Activated gamma-delta T cell (primary cell): ENCODE results near the gene MAP3K19.
"Not testable (repeated sequence)": the region's sequence is repeated elsewhere in the genome, so short reads cannot be mapped to it uniquely, and the experiment has no call there.

Experiments
- DNase-seq: peaks from one replicate; lab custom pipeline; 2025; lab: John Stamatoyannopoulos, UW

MAP3K19 gene

DNA sequence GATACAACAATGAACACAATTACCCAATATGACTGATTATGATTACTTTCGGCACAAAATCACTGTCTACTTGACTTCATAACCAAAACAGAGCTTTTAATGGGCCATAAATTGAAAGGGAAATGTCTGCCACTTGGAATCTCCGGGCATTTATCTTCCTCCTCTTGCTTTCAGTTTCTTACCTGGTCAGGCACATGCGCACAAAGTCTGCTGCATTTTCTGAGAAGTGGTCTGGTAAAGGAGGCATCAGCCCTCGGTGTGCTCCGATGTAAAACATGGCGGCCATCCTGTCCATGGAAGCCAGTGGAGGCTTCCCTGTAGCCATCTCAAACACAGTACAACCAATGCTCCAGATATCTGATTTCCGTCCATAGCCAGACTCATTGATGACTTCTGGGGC lies 66.6 kb downstream of the MAP3K19 start:
- no peak for DNase-seq

DNA sequence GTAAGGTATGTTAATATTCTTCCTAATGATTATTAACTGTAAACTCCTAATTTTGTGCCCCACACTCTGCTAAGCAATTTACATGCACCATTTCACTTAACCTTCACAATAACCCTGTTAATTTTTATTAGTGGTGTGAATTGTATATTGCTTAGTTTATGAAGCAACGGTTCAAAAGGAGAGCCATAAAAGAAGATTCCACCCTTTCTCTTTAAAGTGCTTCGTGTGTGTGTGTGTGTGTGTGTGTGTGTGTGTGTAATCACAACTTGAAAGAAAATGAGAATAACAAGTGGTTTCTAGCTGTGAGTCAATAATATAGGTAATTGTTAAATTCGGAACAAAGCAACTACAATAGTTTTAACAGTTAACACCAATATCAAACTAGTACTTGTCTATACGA lies 68.0 kb downstream of the MAP3K19 start:
- DNase-seq: no peak

DNA sequence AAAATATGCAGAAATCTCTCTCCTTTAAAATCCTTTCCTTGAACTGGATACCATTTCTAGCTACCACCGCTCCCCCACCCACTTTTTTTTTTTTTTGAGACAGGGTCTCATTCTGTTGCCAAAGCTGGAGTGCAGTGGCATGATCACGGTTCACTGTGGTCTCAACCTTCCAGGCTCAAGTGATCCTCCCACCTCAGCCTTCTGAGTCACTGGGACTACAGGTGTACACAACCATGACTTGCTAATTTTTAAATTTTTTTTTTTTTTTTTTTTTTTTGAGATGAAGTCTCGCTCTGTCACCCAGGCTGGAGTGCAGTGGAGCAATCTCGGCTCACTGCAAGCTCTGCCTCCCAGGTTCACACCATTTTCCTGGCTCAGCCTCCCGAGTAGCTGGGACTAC lies 70.1 kb downstream of the MAP3K19 start:
- DNase-seq: not testable (repeated sequence)

GRCh38 chr2:134976074-134976702 lies 71.1 kb downstream of the MAP3K19 start:
- DNase-seq: no peak

DNA sequence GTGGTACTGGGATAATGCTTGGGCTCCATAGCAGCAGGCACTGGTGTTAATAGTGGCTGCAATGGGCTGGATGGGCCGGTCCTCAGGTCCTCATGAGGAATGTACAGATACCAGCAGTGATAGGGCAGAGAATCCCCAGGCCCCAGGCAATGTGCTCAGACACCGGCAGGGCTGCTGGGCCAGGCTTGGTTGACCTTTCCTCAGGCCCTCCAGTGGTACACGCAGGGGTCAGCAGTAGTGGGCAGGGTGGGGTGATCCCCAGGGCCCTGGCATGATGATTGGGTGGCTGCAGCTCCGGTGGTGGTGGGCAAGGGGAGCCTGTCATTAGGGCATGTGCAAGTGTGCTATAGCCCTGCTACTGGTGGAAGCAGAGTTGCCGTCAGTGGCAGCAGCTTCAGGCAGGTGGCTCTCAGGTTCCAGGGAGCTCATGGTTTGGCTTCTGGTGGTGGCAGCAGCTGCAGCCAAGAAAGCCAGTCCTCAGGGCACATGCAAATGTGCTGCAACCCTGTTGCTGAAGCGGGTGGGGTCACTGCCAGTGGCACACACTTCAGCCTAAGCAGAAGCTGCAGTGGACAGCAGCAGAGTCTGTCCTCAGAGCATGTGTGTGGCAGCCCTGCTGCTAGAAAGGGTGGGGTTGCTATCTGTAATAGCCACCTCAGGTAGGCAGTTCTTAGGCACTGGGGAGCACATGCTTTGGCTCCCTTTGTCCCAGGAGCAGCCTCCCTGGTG lies 71.8 kb downstream of the MAP3K19 start:
- DNase-seq: no peak

DNA sequence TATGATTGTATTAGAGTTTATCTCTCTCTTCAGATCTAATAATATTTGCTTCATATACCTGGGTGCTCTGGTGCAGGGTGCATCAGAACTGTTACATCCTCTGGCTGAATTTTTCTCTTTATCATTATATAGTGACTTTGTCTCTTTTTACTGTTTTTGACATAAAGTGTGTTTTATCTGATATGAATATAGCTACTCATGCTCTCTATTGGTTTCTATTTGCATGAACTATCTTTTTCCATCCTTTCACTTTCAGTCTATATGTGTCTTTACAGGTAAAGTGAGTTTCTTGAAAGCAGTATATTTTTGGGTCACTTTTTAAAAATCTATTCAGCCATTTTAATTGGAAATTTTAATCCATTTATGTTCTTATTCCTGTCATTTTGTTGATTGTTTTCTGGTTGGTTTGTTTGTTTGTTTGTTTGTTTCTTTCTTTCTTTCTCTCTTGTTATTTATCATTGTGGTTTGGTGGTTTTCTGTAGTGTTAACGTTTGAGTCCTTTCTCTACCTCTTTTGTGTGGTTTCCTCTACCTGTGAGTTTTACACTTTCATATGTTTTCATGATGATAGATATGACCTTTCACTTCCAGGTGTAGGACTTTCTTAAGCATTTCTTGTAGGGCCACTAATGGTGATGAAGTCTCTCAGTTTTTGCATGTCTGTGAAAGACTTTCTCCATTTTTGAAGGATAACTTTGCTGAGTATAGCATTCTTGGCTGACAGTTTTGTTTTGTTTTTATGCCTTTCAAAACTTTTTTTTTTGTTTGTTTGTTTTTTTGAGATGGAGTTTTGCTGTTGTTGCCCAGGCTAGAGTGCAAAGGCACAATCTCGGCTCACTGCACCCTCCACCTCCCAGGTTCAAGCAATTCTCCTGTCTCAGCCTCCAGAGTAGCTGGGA lies 73.8 kb downstream of the MAP3K19 start:
- no peak for DNase-seq

GRCh38 chr2:134967166-134967565 lies 80.1 kb downstream of the MAP3K19 start:
- not testable (repeated sequence) for DNase-seq

- DNase-seq: no peak
These were observed 89.8 kb downstream of the MAP3K19 start for GRCh38 chr2:134957477-134957876.

DNA sequence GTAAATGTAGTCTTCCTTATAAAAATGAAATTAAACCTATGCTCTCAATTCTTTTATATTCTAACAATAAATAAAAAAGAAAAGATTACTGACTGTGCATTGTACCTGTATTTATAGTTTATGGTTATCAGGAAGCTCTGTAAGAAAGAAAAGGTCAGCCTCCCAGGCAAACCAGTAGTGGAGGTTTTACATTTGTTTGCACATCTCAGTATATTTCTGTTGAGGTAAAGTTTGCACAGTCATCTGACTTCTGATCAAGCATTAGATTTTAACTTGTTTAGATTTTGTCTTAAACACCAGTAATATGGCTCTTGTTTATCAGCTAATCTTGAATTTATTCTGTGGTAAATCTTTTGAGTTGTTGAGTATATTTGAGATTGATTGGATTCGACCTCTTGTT lies 91.5 kb downstream of the MAP3K19 start:
- DNase-seq: no peak

DNA sequence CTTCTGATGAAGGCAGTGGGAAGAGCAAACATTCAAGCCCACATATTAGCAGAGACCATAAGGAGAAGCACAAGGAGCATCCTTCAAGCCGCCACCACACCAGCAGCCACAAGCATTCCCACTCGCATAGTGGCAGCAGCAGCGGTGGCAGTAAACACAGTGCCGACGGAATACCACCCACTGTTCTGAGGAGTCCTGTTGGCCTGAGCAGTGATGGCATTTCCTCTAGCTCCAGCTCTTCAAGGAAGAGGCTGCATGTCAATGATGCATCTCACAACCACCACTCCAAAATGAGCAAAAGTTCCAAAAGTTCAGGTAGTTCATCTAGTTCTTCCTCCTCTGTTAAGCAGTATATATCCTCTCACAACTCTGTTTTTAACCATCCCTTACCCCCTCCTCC lies 93.2 kb downstream of the MAP3K19 start:
- DNase-seq: no peak

GRCh38 chr2:134952608-134953007 lies 94.6 kb downstream of the MAP3K19 start:
- DNase-seq: no peak

DNA sequence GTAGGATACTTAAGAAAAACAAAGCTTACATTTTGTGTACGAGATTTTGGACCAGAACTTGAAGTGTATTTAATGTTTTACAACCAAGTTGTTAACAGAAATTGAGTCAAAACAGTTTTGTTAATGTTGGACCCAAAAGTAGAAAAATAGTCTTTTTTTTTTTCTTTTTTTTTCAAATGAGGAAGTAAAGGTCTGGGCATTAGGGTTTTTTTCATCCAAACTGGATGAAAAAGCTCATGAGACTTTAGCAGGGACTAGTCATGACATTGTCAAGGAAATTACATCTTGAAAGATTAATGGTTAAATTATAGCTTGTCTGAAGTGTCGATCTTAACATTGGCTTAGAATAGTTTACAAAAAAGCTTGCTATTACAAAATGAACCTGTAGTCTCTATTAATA lies 96.4 kb downstream of the MAP3K19 start:
- no peak for DNase-seq

DNA sequence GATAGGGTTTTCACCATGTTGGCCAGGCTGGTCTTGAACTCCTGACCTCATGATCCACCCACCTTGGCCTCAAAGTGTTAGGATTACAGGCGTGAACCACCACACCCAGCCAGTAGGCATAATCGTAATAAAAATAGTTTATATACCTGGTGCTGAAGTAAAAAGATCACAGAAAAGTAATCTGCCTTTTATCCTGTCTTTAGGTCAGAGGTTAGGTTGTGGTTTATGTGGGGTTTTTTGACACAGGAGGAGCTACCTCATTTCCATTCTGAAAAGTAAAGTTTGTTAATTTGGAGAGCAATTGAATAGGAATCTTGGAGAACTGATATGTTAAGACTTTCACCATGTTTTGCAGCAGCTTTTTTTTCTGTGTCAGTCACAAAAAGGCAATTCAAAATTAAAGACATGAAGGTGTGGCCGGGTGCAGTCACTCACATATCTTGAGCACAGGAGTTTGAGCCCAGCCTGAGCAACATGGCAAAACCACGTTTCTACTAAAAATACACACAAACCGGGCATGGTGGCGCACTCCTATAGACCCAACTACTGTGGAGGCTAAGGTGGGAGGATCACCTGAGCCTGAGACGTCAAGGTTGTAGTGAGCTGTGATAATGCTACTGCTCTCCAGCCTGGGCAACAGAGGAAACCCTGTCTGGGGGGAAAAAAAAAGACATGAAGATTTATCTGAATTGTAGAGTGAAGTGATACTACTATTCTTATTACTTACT lies 97.1 kb downstream of the MAP3K19 start:
- DNase-seq: no peak

DNA sequence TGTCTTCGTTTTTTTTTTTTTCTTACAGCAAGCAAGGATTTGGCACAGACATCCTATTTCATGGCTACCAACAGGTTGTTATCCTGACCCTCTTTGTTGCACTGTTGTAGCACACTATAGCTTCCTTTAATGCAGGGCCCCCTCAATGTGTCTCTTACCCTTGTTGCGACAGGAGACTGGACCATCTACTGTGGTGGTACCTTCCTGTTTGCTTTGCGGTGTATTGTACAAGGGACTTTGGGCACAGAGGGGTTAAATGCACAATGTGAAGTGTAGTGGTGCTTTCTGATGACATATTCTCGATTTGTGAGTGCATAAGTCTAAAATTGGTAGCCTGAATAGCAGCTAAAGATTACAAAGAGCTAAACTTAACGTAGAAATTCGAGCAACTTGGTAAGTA lies 101.2 kb downstream of the MAP3K19 start:
- no peak for DNase-seq

DNA sequence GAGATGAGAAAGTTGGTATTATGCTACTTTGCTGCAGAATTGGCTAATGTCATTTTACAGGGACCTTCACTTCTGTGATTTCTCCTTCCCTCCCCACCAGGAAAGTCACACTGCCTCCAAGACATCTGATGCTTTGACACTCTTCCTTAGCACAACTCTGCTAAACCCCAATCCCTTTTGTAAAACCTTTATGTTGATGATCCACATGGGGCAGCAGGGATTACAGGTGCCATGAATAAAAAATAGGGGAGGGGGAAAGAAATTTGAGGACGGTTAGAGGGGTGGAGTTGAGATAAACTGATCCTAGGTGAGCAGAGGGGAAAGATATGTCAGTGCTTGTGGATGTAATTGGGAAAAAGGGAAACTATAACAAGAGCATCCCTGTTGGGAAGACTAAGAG lies 102.3 kb downstream of the MAP3K19 start:
- DNase-seq: no peak

- DNase-seq: no peak
These were observed 103.7 kb downstream of the MAP3K19 start for GRCh38 chr2:134943540-134943939.

DNA sequence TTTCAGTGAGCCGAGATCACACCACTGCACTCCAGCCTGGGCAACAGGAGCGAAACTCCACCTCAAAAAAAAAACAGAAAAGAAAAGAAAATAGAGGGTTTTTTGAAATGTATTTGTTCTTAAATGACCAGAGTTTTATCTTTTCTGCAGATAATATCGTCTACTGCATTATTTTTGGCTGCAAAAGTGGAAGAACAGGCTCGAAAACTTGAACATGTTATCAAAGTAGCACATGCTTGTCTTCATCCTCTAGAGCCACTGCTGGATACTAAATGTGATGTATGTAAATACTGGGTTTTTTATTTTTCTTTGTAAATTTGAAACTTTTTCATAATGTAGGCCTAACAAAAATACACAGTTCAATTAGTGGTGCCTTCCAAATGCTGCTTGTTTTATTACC lies 110.6 kb downstream of the MAP3K19 start:
- no peak for DNase-seq

- DNase-seq: no peak
These were observed 112.6 kb downstream of the MAP3K19 start for GRCh38 chr2:134934641-134935040.

DNA sequence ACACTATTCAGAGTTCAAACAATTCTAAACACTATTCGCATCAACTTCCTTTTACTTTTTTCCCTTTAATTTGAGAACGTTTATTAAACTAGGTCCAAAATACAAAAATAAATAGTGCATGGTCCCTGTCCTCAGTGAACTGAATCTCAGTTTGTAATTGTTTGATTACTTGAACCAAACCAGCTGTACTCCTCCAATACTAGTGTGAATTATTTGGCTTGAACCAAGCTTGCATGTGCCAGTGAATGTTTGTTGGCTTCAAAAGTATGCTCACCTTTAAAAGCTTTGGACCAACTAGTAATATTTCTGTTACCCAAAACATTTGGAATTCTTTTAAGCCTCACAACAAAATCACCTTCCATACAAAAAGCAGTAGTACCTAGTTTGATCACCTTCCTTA lies 113.1 kb downstream of the MAP3K19 start:
- DNase-seq: no peak

GRCh38 chr2:134933732-134934131 lies 113.5 kb downstream of the MAP3K19 start:
- DNase-seq: no peak

- no peak for DNase-seq
These were observed 114.3 kb downstream of the MAP3K19 start for GRCh38 chr2:134932864-134933526.

DNA sequence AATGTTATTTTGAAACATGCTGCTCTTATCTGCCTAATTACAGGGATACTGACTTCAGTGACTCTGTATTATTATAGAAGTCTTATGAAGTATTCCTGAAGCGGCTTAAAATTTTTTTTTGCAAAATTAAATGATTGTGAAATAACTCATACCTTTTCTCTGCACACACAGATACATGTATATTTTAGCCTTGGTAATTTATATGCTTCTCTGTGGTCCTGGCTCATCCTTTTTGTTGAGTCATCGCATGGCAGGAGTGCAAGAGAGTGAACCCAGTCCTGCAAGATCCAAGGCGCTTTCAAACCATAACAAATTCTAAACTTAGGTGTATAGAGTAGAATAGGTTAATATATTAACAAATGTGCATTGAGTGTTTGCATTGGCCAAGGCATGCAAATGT lies 120.1 kb downstream of the MAP3K19 start:
- DNase-seq: no peak
